Fibroblast of gingiva (primary cell): ENCODE measurements around the gene RPP25L.

Experiments used
- DNase-seq: peaks from one replicate; pipeline ENCODE4 v3.0.0-alpha.2; 2011; ENCODE audit warnings: low read depth

RPP25L gene

GRCh38 chr9:34637356-34638137 lies 25.6 kb upstream of the RPP25L start, which contains the start of gene SIGMAR1:
Gene SIGMAR1, minus strand, starts transcription at chr9:34637787. Its CDS starts 90 bp downstream, at chr9:34637697.
- peak; percentile 94 for DNase-seq

- peak; percentile 40 for DNase-seq
These were observed 25.0 kb upstream of the RPP25L start for GRCh38 chr9:34636791-34637355.

- DNase-seq, result no peak
These were observed 23.7 kb upstream of the RPP25L start for GRCh38 chr9:34635556-34635955.

GRCh38 chr9:34634551-34635248 lies 22.8 kb upstream of the RPP25L start:
- DNase-seq, result no peak

GRCh38 chr9:34633851-34634550 lies 22.1 kb upstream of the RPP25L start:
- DNase-seq, result peak; percentile 40

GRCh38 chr9:34633166-34633565 lies 21.3 kb upstream of the RPP25L start:
- DNase-seq, result no peak

- no peak for DNase-seq
These were observed 18.7 kb upstream of the RPP25L start for GRCh38 chr9:34630402-34631154.

- no peak for DNase-seq
These were observed 17.6 kb upstream of the RPP25L start for GRCh38 chr9:34629491-34629808.

- DNase-seq, result no peak
These were observed 17.0 kb upstream of the RPP25L start, which contains the start of gene ARID3C for GRCh38 chr9:34628656-34629490. Gene ARID3C, minus strand, starts transcription at chr9:34629066. Its CDS starts 1,052 bp downstream, at chr9:34628014.

- DNase-seq, result no peak
These were observed 16.1 kb upstream of the RPP25L start for GRCh38 chr9:34627716-34628655.

GRCh38 chr9:34625186-34625486 lies 13.2 kb upstream of the RPP25L start:
- DNase-seq, result no peak

- no peak for DNase-seq
These were observed 12.7 kb upstream of the RPP25L start for GRCh38 chr9:34624475-34625185.

GRCh38 chr9:34623374-34624235 lies 11.7 kb upstream of the RPP25L start:
- no peak for DNase-seq

- DNase-seq, result peak; percentile 92
These were observed 8.4 kb upstream of the RPP25L start, which contains the start of gene DCTN3 for GRCh38 chr9:34620061-34620994. Gene DCTN3, minus strand, starts transcription at chr9:34620495. Its CDS starts 31 bp downstream, at chr9:34620464.

- DNase-seq, result no peak
These were observed 3.2 kb upstream of the RPP25L start for GRCh38 chr9:34615132-34615531.

GRCh38 chr9:34612788-34613390 lies 992 bp upstream of the RPP25L start:
- DNase-seq, result peak; percentile 61
